ENCODE measurements around the gene PLXNB2. TPM values are rescaled to one million over a fixed set of nuclear protein-coding genes. Genes with fewer than 3 reads are reported as not detected.

The PLXNB2 gene
- total RNA-seq, 4 donors from 2014 or later: 8.0 to 11.8 (median 9.0) TPM

DNA sequence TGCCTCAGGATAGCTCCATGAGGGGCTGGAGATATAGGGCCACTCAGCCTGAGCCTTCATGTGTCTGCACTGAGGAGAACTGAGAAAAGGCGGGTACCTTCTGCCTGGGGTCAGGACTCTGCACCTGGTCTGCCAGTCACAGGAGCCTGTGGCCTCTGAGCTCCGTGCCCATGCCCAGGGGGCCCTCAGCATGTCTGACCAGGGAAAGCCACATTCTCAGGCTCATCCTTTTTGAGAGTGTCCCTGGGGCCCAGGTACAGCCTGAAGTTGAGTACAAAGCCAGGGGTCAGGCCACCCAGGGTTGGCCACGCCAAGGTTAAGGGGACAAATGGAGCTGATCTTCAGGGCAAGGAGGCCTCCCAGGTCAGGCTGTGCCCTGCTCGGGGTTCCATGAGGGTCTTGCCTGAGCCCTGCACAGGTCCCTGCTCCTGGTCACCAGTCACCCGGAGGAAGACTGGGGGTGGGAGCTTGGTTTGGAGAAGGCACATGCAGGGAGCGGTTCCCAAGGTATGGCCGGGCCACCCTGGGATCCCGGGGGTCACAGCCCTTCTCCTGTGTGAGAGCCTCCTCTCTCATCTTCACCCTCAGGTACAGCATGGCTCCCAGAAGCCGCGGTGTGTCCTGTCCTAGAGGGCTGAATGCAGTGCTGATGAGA is 13.4 kb upstream of the PLXNB2 start:
- in situ Hi-C loops (cut with MboI; ENCODE audit: low sequenced_read_pairs in 4 of 4): loop anchor here in 3 of 4 donors (10.0 kb wide), 2 partner anchors 46 to 66 kb away; partner anchors contain the start of genes MAPK11 (in 2 of the 3) and HDAC10 (in 1 of the 3)
- Histone ChIP-seq H3K4me3 (no peak overlapping the region), H3K27me3 (no peaks in the 10 kb centered on the region), H3K27ac (no peak overlapping the region), H3K4me1 (no peaks in the 10 kb centered on the region), H3K9me3 (no peaks in the 10 kb centered on the region), H3K36me3 (no peaks in the 10 kb centered on the region)
- intact Hi-C loops (cut with DNase I; ENCODE audit: low total_unique reads): no loop called here
- TF ChIP-seq POLR2A (IDR thresholded peaks at IDR 0.05) (no peak), CTCF (IDR thresholded peaks at IDR 0.05 in 4 of 5, conservative IDR thresholded peaks at IDR 0.05 in 1 of 5) (no peak)
- ATAC-seq: no peak
- DNase-seq: no peak

- intact Hi-C loops (cut with DNase I; ENCODE audit: low total_unique reads): no loop called here
- H3K27ac ChIP-seq: no peak overlapping the region
Observed at GRCh38 chr22:50320116-50320515, 12.7 kb upstream of the PLXNB2 start.

DNA sequence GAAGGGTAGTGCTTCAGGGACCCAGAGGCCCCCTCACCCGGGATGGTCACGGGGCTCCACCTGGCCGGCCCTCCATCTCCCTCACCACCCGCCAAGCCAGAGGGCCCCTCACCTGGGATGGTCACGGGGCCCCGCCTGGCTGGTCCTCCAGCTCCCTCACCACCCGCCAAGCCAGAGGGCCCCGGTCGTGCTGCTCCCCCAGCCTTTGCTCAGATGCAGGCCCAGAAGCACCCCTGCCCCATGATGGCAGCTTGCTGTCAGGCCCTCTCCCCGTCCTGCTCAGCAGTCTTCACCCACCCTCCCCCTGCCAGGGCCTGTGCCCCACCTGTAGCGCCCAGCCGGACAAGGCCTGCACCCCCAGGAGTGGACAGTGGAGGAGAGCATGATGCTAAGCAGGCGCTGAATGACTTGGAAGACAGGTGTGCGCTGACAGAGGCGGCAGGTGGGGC is 12.1 kb upstream of the PLXNB2 start:
- H3K27me3 ChIP-seq: no peaks in the 10 kb centered on the region
- intact Hi-C loops (cut with DNase I; ENCODE audit: low total_unique reads): no loop called here
- no peaks in the 10 kb centered on the region for H3K4me1 ChIP-seq
- no peak for TF ChIP-seq POLR2A (IDR thresholded peaks at IDR 0.05)
- H3K9me3 ChIP-seq: no peaks in the 10 kb centered on the region
- no peak overlapping the region for H3K4me3 ChIP-seq
- H3K27ac ChIP-seq: no peak overlapping the region
- in situ Hi-C loops (cut with MboI; ENCODE audit: low sequenced_read_pairs in 4 of 4): no loop called here
- no peak for ATAC-seq
- H3K36me3 ChIP-seq: no peaks in the 10 kb centered on the region
- no peak for DNase-seq

More at GRCh38 chr22:50320116-50320515, 12.7 kb upstream of the PLXNB2 start:
- TF ChIP-seq CTCF (IDR thresholded peaks at IDR 0.05 in 4 of 5, conservative IDR thresholded peaks at IDR 0.05 in 1 of 5) (no peak), POLR2A (IDR thresholded peaks at IDR 0.05) (no peak)
- in situ Hi-C loops (cut with MboI; ENCODE audit: low sequenced_read_pairs in 4 of 4): loop anchor here in 3 of 4 donors (10.0 kb wide), 2 partner anchors 45 to 65 kb away; partner anchors contain the start of genes MAPK11 (in 2 of the 3) and HDAC10 (in 1 of the 3)
- Histone ChIP-seq H3K36me3 (no peaks in the 10 kb centered on the region), H3K27me3 (no peaks in the 10 kb centered on the region), H3K9me3 (no peaks in the 10 kb centered on the region), H3K4me1 (no peaks in the 10 kb centered on the region), H3K4me3 (no peak overlapping the region)
- no peak for ATAC-seq
- no peak for DNase-seq

- H3K4me1 ChIP-seq: no peaks in the 10 kb centered on the region
- TF ChIP-seq CTCF (IDR thresholded peaks at IDR 0.05 in 4 of 5, conservative IDR thresholded peaks at IDR 0.05 in 1 of 5): no peak
- no peak for TF ChIP-seq POLR2A (IDR thresholded peaks at IDR 0.05)
- H3K9me3 ChIP-seq: no peaks in the 10 kb centered on the region
- H3K36me3 ChIP-seq: no peaks in the 10 kb centered on the region
- H3K27me3 ChIP-seq: no peaks in the 10 kb centered on the region
- intact Hi-C loops (cut with DNase I; ENCODE audit: low total_unique reads) (no loop called here), in situ Hi-C loops (cut with MboI; ENCODE audit: low sequenced_read_pairs in 4 of 4) (no loop called here)
- H3K4me3 ChIP-seq: no peak overlapping the region
- ATAC-seq: no peak
- no peak overlapping the region for H3K27ac ChIP-seq
- no peak for DNase-seq
Observed at GRCh38 chr22:50318698-50319411, 11.4 kb upstream of the PLXNB2 start.

- Histone ChIP-seq H3K27ac (no peak overlapping the region), H3K4me3 (no peak overlapping the region), H3K36me3 (no peaks in the 10 kb centered on the region), H3K9me3 (no peaks in the 10 kb centered on the region), H3K4me1 (no peaks in the 10 kb centered on the region), H3K27me3 (no peaks in the 10 kb centered on the region)
- ATAC-seq (no peak), DNase-seq (no peak)
- in situ Hi-C loops (cut with MboI; ENCODE audit: low sequenced_read_pairs in 4 of 4): no loop called here
- intact Hi-C loops (cut with DNase I; ENCODE audit: low total_unique reads): no loop called here
- TF ChIP-seq POLR2A (IDR thresholded peaks at IDR 0.05): no peak
- no peak for TF ChIP-seq CTCF (IDR thresholded peaks at IDR 0.05 in 4 of 5, conservative IDR thresholded peaks at IDR 0.05 in 1 of 5)
Observed at GRCh38 chr22:50318356-50318697, 10.9 kb upstream of the PLXNB2 start.

All from gastrocnemius medialis (tissue), 4 donors.